Naive thymus-derived CD8-positive, alpha-beta T cell (primary cell): ENCODE results near the gene NPEPL1. TPM values are rescaled to one million over a fixed set of nuclear protein-coding genes. Genes with fewer than 3 reads are reported as not detected.
"Not testable (repeated sequence)": the region's sequence is repeated elsewhere in the genome, so short reads cannot be mapped to it uniquely, and the experiment has no call there.

Source experiments
- ATAC-seq, 2 donors: fragments of 150-1000 bp; cut with Tn5 transposase in 1 of 2; sonication (Bioruptor Pico), chemical (Tn5 transposase) in 1 of 2; 1 replicate in 1 of 2; 2 replicates in 1 of 2; pipeline ENCODE4 v1.10.0; 2021; ENCODE audit warnings: mild to moderate bottlenecking in 2 of 2, moderate library complexity in 2 of 2
- POLR2A ChIA-PET: fragments of 350-600 bp; sonication (Branson Sonifier 250); formaldehyde crosslinking; loops from one replicate; lab custom pipeline; 2021; ENCODE audit warnings: antibody characterized with exemption; lab: Charles Lee
- DNase-seq, 10 donors: peaks; one replicate each; pipeline versions ENCODE4 v3.0.0 to v3.0.0-alpha.2; 2020 to 2022
- H3K27ac Mint-ChIP-seq, 10 donors: one replicate each; pipeline ENCODE4 v1.8.0; 2020 to 2022; ENCODE audit warnings: mild to moderate bottlenecking in 10 of 10, mixed read lengths in 10 of 10, moderate library complexity in 4 of 10, inconsistent platforms in 1 of 10
- H3K27me3 Mint-ChIP-seq, 5 donors: one replicate each; pipeline ENCODE4 v1.8.0; 2021 to 2022; ENCODE audit warnings: mixed read lengths in 5 of 5
- H3K36me3 Mint-ChIP-seq, 3 donors: one replicate each; pipeline ENCODE4 v1.8.0; 2020 to 2022; ENCODE audit warnings: mixed read lengths in 3 of 3, mild to moderate bottlenecking in 2 of 3, inconsistent platforms in 1 of 3
- H3K4me1 Mint-ChIP-seq, 4 donors: one replicate each; pipeline ENCODE4 v1.8.0; 2021 to 2022; ENCODE audit warnings: mixed read lengths in 4 of 4
- H3K4me3 Mint-ChIP-seq, 10 donors: one replicate each; pipeline ENCODE4 v1.8.0; 2020 to 2022; ENCODE audit warnings: mild to moderate bottlenecking in 10 of 10, mixed read lengths in 10 of 10, moderate library complexity in 6 of 10, inconsistent platforms in 1 of 10
- H3K9me3 Mint-ChIP-seq, 9 donors: one replicate each; pipeline ENCODE4 v1.8.0; 2020 to 2022; ENCODE audit warnings: mixed read lengths in 9 of 9, mild to moderate bottlenecking in 3 of 9, inconsistent platforms in 1 of 9, moderate library complexity in 1 of 9
- polyA plus RNA-seq, 3 donors: library from polyadenylated mRNA; unstranded; fragments of 300-500 nt; fragmentation: Illumina TruSeq; gene quantifications; one replicate each; pipeline ENCODE4 v1.2.3, GENCODE V29; 2021
- total RNA-seq, 8 experiments: library from RNA in 2 of 8; stranded (reverse) in 2 of 8; gene quantifications; one replicate each; pipeline ENCODE4 v1.2.3 and lab custom pipeline; 2021 to 2026

The NPEPL1 gene
- total and polyA plus RNA-seq, 5 experiments from 2014 or later = 5.3 to 44.8 (median 6.3) TPM

DNA sequence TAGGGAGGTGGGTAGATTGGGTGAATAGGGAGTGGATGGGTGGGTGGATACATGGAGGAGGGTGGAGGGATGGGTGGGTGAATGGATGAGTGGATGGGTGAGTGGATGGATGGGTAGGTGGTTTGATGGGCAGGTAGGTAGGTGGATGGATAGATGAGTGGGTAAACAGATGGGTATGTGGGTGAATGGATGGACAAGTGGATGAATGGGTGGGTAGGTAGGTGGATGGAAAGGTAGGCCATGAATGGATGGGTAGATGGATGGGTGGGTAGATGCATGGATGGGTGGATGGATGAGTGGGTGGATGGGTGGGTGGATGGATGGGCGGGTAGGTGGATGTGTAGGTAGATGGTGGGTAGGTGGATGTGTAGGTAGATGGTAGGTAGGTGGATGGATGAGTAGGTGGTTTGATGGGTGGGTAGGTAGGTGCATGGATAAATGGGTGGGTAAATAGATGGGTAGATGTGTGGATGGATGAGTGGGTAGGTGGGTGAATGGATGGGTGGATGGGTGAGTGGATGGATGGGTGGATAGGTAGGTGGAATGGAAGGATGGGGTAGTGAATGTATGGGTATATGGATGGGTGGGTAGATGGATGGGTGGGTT, 51.4 kb downstream of the NPEPL1 start:
- peak overlapping the region in 1 of 10 donors; percentile 78 for H3K27ac Mint-ChIP-seq
- POLR2A ChIA-PET = no interaction called here

DNA sequence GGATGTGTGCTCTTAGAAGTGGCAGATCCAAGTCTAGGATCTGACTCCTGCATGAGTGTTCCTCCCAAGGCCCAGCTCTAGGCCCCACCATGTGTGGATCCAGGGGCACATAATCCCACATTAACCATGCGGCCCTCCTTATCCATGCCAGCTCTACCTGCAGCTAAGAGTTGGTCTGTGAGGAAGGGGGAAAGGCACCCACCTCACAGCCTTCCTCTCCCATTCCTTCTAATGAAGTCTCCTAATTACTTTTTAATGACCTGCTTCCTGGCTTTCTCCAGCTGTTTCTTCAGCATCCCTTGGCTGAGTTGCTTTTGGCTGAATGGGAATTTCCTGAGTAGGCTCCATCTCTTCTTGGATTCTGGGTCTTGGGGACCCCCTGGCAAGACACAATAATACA, 52.2 kb downstream of the NPEPL1 start:
- Mint-ChIP-seq H3K4me3 (no peak overlapping the region), H3K27me3 (peaks cover 6 to 67% (median 30%) of the 10 kb centered on the region in 5 donors), H3K36me3 (no peaks in the 10 kb centered on the region), H3K4me1 (no peaks in the 10 kb centered on the region), H3K27ac (no peak overlapping the region), H3K9me3 (peaks cover 0 to 5% (median 0%) of the 10 kb centered on the region in 9 donors)
- DNase-seq (no peak), ATAC-seq (no peak)
- POLR2A ChIA-PET = no interaction called here

More for the DNA sequence above, 51.4 kb downstream of the NPEPL1 start:
- no peaks in the 10 kb centered on the region for H3K4me1 Mint-ChIP-seq
- peaks cover 6 to 67% (median 30%) of the 10 kb centered on the region in 5 donors for H3K27me3 Mint-ChIP-seq
- ATAC-seq (no peak), DNase-seq (no peak)
- peaks cover 0 to 5% (median 0%) of the 10 kb centered on the region in 9 donors for H3K9me3 Mint-ChIP-seq
- no peak overlapping the region for H3K4me3 Mint-ChIP-seq
- H3K36me3 Mint-ChIP-seq = no peaks in the 10 kb centered on the region

DNA sequence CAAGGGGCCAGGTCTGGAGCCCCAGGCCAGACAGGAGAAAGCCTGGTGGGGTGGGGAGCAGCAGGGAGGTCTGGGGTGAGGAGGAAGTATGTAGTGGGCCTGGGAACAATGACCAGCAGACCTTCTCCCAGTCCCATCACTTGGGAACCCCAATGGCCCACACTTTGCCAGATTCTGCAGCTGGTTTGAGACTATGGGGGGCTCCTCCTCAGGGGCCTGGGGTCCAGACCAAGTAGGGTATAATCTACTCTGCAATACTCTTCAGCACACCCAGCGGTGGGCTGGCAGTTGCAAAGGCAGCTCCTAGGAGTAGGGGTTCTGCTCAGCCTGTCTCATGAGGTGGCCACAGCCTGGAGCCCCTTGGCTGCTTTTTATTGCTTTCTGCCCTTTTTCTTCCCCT, 52.8 kb downstream of the NPEPL1 start:
- Mint-ChIP-seq H3K4me1 (no peaks in the 10 kb centered on the region), H3K9me3 (peaks cover 0 to 2% (median 0%) of the 10 kb centered on the region in 9 donors), H3K27ac (no peak overlapping the region), H3K27me3 (peaks cover 2 to 68% (median 32%) of the 10 kb centered on the region in 5 donors), H3K4me3 (no peak overlapping the region), H3K36me3 (no peaks in the 10 kb centered on the region)
- no peak for ATAC-seq
- POLR2A ChIA-PET = no interaction called here
- DNase-seq = no peak

DNA sequence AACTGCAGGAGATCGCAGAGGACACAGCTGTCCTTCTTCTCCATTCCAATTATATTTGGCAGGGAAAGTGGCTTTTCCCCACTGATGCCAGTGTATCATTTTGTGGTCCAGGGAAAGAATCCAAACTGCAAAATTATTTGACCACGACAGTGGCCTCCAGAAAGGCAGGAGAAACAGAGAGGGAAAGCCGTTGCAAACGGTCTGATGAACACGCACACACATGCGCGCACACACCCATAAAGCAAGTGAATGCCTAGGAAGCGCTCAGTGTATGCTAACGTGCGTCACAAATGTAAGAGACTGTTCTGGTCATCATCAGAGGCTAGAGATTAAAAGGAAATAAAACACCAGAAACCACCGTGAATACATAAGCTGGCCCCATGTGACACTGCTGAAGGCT, 54.0 kb downstream of the NPEPL1 start:
- Mint-ChIP-seq H3K9me3 (peaks cover 0 to 2% (median 0%) of the 10 kb centered on the region in 9 donors), H3K27ac (peak overlapping the region in 1 of 10 donors; percentile 55), H3K4me1 (no peaks in the 10 kb centered on the region), H3K36me3 (no peaks in the 10 kb centered on the region), H3K4me3 (no peak overlapping the region), H3K27me3 (peaks cover 5 to 68% (median 33%) of the 10 kb centered on the region in 5 donors)
- ATAC-seq = no peak
- POLR2A ChIA-PET = no interaction called here
- DNase-seq = no peak

DNA sequence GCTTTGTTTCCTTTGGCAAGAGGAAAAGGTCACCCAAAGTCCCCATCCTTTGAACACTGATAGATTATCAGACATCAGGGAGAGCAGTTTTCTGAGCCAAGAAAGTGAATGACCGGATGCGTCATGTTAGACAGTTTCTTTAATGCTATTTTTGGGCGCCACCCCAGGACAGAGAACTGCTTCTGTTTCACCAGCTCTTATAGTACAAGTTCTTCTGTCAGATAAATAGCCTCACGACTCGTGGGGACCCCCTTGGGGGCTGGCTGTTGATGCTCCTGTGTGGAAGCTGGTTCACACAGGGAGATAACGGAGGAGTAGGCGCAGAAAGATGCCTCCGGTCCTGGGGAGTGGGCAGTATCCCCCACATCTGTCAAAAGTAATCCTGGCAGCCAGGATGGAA, 54.6 kb downstream of the NPEPL1 start:
- no peak overlapping the region for H3K27ac Mint-ChIP-seq
- POLR2A ChIA-PET = no interaction called here
- peaks cover 7 to 69% (median 33%) of the 10 kb centered on the region in 5 donors for H3K27me3 Mint-ChIP-seq
- DNase-seq (no peak), ATAC-seq (no peak)
- H3K4me1 Mint-ChIP-seq = peaks cover 0 to 2% (median 0%) of the 10 kb centered on the region in 4 donors
- no peaks in the 10 kb centered on the region for H3K36me3 Mint-ChIP-seq
- H3K9me3 Mint-ChIP-seq = no peaks in the 10 kb centered on the region
- H3K4me3 Mint-ChIP-seq = no peak overlapping the region

DNA sequence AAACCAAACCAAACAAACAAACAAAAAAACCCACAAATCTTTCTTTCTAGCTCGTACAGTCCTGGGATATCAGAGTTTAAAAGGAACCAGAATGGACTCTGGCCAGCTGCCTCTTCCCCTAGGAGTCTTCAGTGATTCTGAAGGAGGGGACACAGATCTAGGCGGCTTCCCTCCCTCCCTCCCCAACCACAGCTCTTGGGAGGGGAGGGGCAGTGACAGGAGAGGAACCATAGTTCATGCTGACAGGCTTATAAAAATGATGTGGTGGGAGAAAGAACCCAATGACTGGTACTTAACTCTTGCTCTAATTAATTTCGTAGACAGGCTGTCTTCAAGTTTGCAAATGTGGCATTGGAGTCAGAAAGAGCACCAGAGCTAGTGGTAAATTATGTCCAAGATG, 56.0 kb downstream of the NPEPL1 start:
- Mint-ChIP-seq H3K27me3 (peaks cover 5 to 57% (median 34%) of the 10 kb centered on the region in 5 donors), H3K4me1 (peaks cover 0 to 2% (median 0%) of the 10 kb centered on the region in 4 donors), H3K4me3 (no peak overlapping the region), H3K9me3 (no peaks in the 10 kb centered on the region), H3K36me3 (no peaks in the 10 kb centered on the region), H3K27ac (no peak overlapping the region)
- no peak for DNase-seq
- POLR2A ChIA-PET = no interaction called here
- ATAC-seq = no peak

DNA sequence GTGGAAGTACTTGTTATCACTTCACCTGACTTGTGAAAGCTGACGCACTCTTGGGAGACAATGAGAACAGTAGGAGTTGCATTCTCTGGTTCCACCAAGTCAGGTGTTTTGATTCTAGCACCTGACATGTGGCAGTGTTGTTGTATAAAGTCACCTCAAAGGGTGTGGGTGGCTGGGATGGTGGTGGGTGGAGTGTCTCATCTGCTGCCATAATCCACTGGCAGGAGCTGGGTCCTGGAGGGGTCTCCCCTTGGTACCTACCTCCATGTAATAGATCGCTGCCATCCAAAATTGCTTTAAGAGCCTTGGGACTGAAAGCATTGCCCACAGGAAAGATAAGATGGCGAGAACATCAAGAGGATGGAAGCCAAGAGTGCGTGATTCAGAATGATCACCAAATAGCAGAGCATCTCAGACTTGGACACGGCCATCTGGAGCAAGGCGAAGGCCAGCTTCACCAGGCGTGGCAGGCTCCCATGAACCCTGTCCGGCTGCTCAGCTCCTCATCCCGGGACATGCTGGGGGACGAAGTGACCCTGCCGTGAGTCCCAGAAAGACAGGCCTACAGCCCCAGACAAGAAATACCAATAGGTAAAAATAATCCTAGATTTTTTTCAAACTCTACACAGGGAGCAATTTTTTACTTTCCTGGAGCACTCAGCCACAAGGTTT, 56.6 kb downstream of the NPEPL1 start:
- POLR2A ChIA-PET = no interaction called here
- Mint-ChIP-seq H3K27ac (peak overlapping the region in 1 of 10 donors; percentile 29), H3K9me3 (no peaks in the 10 kb centered on the region), H3K4me3 (no peak overlapping the region), H3K27me3 (peaks cover 5 to 59% (median 29%) of the 10 kb centered on the region in 5 donors), H3K4me1 (peaks cover 0 to 2% (median 0%) of the 10 kb centered on the region in 4 donors), H3K36me3 (no peaks in the 10 kb centered on the region)
- ATAC-seq (no peak), DNase-seq (no peak)

DNA sequence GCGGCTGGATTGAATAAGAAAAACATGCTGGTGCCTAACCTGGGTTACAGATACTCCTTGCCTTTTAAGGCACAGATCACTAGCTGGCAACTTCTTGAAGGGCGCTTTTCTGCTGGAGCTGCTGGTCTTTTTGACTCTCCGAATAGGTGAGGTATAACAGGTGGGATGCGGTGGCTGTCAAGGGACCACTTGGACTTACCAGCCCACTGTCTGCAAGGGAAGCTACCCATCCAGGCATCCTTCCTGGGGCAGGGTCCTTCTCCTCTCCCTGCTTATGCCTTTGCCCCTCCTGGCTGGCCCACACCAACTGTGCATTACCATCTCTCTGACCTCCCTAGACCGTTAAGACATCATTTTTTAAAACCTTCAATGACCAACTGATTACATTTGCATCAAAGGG, 57.4 kb downstream of the NPEPL1 start:
- Mint-ChIP-seq H3K27me3 (peaks cover 5 to 60% (median 23%) of the 10 kb centered on the region in 5 donors), H3K27ac (no peak overlapping the region), H3K36me3 (no peaks in the 10 kb centered on the region), H3K4me3 (no peak overlapping the region), H3K4me1 (peaks cover 0 to 2% (median 0%) of the 10 kb centered on the region in 4 donors), H3K9me3 (no peaks in the 10 kb centered on the region)
- ATAC-seq (no peak), DNase-seq (no peak)
- POLR2A ChIA-PET = no interaction called here

DNA sequence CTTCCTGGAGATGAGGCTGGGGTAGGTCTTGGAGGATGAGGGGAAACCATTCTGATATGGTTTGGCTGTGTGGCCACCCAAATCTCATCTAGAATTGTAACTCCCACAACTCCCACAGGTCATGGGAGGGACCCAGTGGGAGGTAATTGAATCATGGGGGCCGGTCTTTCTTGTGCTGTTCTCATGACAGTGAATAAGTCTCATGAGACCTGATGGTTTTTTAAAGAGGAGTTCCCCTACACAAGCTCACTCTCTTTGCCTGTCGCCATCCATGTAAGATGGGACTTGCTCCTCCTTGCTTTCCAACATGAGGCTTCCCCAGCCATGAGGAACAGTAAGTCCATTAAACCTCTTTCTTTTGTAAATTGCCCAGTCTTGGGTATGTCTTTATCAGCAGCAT, 58.1 kb downstream of the NPEPL1 start:
- H3K4me1 Mint-ChIP-seq = not testable (repeated sequence)

DNA sequence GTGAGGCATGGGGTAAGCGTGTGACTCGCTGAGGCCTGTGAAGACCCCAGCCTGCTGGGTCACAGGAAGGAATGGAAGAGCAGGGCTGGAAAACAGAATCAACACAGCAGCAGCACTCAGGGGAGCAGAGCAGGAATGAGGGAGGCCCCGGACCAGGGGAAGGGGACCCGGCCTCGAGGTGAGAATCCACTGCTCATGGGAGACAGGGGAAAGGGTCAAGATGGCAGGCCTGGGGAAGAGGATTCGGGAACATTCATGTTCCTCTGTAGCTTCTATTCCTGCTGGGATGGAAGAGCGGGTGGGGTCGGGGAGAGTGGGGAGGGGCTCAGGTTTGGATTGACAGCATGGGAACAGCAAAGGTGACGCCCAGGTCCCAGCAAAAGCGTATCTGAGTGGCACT, 59.4 kb downstream of the NPEPL1 start:
- Mint-ChIP-seq H3K27me3 (peaks cover 7 to 62% (median 18%) of the 10 kb centered on the region in 5 donors), H3K36me3 (no peaks in the 10 kb centered on the region), H3K4me3 (no peak overlapping the region), H3K9me3 (no peaks in the 10 kb centered on the region), H3K27ac (peak overlapping the region in 1 of 10 donors; percentile 17), H3K4me1 (peaks cover 0 to 2% (median 0%) of the 10 kb centered on the region in 4 donors)
- DNase-seq (no peak), ATAC-seq (no peak)
- POLR2A ChIA-PET = no interaction called here

More for the DNA sequence above, 58.1 kb downstream of the NPEPL1 start:
- ATAC-seq, POLR2A ChIA-PET, H3K36me3 Mint-ChIP-seq, DNase-seq, H3K27ac Mint-ChIP-seq, H3K9me3 Mint-ChIP-seq, H3K4me3 Mint-ChIP-seq: not testable (repeated sequence)
- H3K27me3 Mint-ChIP-seq = peaks cover 5 to 59% (median 23%) of the 10 kb centered on the region in 5 donors

DNA sequence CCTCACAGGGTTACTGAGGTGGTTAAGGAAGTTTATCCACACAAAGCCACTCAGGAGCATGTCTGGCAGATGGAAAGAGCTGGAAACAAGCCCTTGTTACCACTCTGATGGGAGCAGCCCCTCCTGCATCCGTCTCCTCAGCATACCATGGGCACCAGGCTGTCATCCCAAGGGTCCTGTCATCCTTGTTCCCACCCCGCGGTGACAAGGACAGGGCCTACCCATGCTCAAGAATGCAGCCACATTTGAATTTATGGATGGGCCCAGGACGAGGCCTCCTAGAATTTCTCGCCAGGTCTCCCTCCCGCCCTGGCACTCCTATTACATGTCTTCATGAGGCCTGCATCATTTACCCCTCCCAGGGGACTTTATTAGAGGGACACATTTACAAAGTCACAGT, 60.0 kb downstream of the NPEPL1 start:
- no peaks in the 10 kb centered on the region for H3K36me3 Mint-ChIP-seq
- H3K9me3 Mint-ChIP-seq = no peaks in the 10 kb centered on the region
- peak overlapping the region in 1 of 10 donors; percentile 50 for H3K27ac Mint-ChIP-seq
- POLR2A ChIA-PET = no interaction called here
- no peak overlapping the region for H3K4me3 Mint-ChIP-seq
- peaks cover 7 to 62% (median 18%) of the 10 kb centered on the region in 5 donors for H3K27me3 Mint-ChIP-seq
- H3K4me1 Mint-ChIP-seq = peaks cover 0 to 2% (median 0%) of the 10 kb centered on the region in 4 donors
- no peak for ATAC-seq
- no peak for DNase-seq

DNA sequence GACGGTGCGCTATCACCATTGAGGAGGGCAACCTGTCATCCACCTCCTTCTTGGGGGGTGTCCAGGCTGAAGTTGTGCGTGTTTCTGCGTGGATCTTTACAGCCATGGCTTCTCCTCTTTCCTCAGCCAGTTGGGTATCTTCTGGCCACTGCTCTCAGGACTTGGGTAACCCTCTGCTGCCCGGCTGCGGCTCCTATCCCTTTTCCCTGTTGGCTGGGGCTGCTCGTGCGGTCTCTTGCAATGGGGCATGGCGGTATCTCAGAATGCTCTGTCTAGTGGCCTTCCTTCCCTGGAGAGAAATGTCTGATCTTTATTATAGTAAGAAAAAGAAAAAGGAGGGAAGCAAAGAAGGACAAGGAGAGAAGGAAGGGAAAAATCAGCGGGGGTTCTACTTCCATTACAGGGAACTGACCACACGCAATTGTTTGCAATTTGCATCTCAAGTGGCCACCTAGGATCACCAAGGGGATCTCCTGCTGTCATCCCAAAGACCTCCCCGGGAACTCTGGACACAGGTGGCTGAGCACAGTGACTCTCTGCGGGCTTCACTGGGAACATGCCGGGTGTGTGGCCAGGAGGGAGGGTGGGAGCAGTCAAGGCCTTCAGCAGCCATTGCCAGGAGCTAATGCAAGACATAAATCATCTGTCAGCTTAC, 60.8 kb downstream of the NPEPL1 start:
- Mint-ChIP-seq H3K9me3 (no peaks in the 10 kb centered on the region), H3K4me3 (no peak overlapping the region), H3K36me3 (no peaks in the 10 kb centered on the region), H3K27me3 (peaks cover 7 to 54% (median 18%) of the 10 kb centered on the region in 5 donors), H3K4me1 (peaks cover 0 to 2% (median 0%) of the 10 kb centered on the region in 4 donors), H3K27ac (no peak overlapping the region)
- ATAC-seq (no peak), DNase-seq (no peak)
- POLR2A ChIA-PET = no interaction called here
